ENCODE data around the gene ARFGEF3.

DNA sequence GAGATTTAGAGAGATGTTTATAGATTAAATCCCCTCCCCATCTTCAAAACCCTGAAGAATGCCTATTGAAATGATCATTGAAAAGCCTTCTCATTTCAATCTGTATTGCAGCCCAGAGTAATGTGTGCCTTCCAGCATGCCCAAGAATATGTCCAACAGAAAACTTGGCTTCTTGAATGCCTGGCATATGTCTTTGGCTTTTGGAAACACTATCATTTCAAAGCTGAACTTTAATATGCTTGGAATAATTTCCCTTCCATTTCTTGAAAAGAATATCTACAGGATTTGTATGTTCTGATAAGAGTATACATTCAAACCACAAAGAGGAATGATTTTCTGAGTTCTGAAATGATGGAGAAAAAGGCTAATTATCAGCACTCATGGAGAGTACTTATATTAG is 68.5 kb downstream of the ARFGEF3 start:
- TF ChIP-seq, protein P1, sequence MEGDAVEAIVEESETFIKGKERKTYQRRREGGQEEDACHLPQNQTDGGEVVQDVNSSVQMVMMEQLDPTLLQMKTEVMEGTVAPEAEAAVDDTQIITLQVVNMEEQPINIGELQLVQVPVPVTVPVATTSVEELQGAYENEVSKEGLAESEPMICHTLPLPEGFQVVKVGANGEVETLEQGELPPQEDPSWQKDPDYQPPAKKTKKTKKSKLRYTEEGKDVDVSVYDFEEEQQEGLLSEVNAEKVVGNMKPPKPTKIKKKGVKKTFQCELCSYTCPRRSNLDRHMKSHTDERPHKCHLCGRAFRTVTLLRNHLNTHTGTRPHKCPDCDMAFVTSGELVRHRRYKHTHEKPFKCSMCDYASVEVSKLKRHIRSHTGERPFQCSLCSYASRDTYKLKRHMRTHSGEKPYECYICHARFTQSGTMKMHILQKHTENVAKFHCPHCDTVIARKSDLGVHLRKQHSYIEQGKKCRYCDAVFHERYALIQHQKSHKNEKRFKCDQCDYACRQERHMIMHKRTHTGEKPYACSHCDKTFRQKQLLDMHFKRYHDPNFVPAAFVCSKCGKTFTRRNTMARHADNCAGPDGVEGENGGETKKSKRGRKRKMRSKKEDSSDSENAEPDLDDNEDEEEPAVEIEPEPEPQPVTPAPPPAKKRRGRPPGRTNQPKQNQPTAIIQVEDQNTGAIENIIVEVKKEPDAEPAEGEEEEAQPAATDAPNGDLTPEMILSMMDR (IDR thresholded peaks at IDR 0.05), result no peak
- no peak for TF ChIP-seq EZH2 (IDR thresholded peaks at IDR 0.05; ENCODE audit: borderline replicate concordance, insufficient read depth, low read depth, low read length, poor library complexity, severe bottlenecking)
